AG04450 (cell line): Measurements from ENCODE around the gene ETV1. TPM values are rescaled to one million over a fixed set of nuclear protein-coding genes. Genes with fewer than 3 reads are reported as not detected.

Experiments used
- CTCF ChIA-PET: fragments of 300-600, 350-600 bp; formaldehyde crosslinking; extraction: SDS; loops from one replicate; lab custom pipeline; 2022; ENCODE audit warnings: antibody characterized with exemption, inconsistent platforms; lab: Charles Lee
- POLR2A ChIA-PET: fragments of 350-600 bp; formaldehyde crosslinking; extraction: SDS; loops from one replicate; lab custom pipeline; 2021; ENCODE audit warnings: antibody characterized with exemption, inconsistent platforms; lab: Yijun Ruan, JAX
- DNase-seq: peaks from one replicate; pipeline ENCODE4 v3.0.0-alpha.2; 2011; ENCODE audit warnings: low read depth, low spot score
- H3K27ac ChIP-seq: one replicate; pipeline ENCODE4 v1.5.1; 2012; ENCODE audit warnings: low read depth, low read length, control low read depth
- H3K27me3 ChIP-seq: one replicate; pipeline ENCODE4 v1.6.0; 2012; ENCODE audit warnings: low read length; ENCODE audit not compliant: control insufficient read depth, insufficient read depth
- H3K4me3 ChIP-seq: 2 replicates; pipeline ENCODE4 v1.5.1; 2011; ENCODE audit warnings: mild to moderate bottlenecking, low read depth, low read length, control low read depth
- H3K9me3 ChIP-seq: 2 replicates; pipeline ENCODE4 v1.5.1; 2012; ENCODE audit warnings: low read length; ENCODE audit not compliant: control insufficient read depth, insufficient read depth
- polyA plus RNA-seq: library from polyadenylated mRNA; depleted of rRNA; stranded (reverse); fragments of >200 nt; gene quantifications from 2 replicates; pipeline ENCODE4 v1.2.3, GENCODE V29; 2011
- small RNA-seq: library from RNA; depleted of rRNA; stranded (forward); fragments of <200 nt; gene quantifications from one replicate; pipeline ENCODE3, GENCODE V24; 2012; ENCODE audit warnings: low read depth; ENCODE audit not compliant: insufficient read length
- TF ChIP-seq, protein P1 (sequence below): IDR thresholded peaks from 2 replicates; pipeline ENCODE4 v1.5.1; 2011; ENCODE audit warnings: low read depth, low read length, control low read depth, inconsistent platforms

Gene ETV1
- polyA plus RNA-seq, 1 experiment = 14.9 TPM

DNA sequence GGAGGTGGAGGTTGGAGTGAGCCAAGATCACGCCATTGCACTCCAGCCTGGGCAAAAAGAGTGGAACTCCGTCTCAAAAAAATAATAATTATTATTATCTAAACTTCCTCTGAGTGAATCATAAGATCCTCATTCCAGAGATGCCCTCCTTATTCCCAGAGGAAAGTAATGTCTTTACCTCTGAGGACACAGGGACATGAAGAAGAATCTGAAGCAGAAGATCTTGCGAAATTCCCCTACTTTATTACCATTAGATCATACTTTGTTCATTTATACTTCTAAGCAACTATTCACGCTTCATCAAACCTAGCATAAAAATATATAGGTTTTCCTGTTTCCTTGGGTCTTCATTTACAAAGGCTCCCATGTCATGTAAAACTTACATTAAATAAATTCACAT, 143.1 kb downstream of the ETV1 start:
- Histone ChIP-seq H3K27me3 (no peaks in the 10 kb centered on the region), H3K9me3 (no peaks in the 10 kb centered on the region), H3K4me3 (no peak overlapping the region), H3K27ac (no peak overlapping the region)
- ChIA-PET POLR2A (no interaction called here), CTCF (no interaction called here)
- no peak for DNase-seq
- TF ChIP-seq, protein P1, sequence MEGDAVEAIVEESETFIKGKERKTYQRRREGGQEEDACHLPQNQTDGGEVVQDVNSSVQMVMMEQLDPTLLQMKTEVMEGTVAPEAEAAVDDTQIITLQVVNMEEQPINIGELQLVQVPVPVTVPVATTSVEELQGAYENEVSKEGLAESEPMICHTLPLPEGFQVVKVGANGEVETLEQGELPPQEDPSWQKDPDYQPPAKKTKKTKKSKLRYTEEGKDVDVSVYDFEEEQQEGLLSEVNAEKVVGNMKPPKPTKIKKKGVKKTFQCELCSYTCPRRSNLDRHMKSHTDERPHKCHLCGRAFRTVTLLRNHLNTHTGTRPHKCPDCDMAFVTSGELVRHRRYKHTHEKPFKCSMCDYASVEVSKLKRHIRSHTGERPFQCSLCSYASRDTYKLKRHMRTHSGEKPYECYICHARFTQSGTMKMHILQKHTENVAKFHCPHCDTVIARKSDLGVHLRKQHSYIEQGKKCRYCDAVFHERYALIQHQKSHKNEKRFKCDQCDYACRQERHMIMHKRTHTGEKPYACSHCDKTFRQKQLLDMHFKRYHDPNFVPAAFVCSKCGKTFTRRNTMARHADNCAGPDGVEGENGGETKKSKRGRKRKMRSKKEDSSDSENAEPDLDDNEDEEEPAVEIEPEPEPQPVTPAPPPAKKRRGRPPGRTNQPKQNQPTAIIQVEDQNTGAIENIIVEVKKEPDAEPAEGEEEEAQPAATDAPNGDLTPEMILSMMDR = no peak

- Histone ChIP-seq H3K27me3 (no peaks in the 10 kb centered on the region), H3K27ac (no peak overlapping the region), H3K9me3 (no peaks in the 10 kb centered on the region), H3K4me3 (no peak overlapping the region)
- DNase-seq = no peak
- POLR2A ChIA-PET = no interaction called here
- TF ChIP-seq, protein P1 = no peak
- CTCF ChIA-PET = no interaction called here
Measured at GRCh38 chr7:13845601-13846000, 143.9 kb downstream of the ETV1 start.

GRCh38 chr7:13844954-13845353, 144.5 kb downstream of the ETV1 start:
- no peaks in the 10 kb centered on the region for H3K9me3 ChIP-seq
- no peak for DNase-seq
- ChIA-PET POLR2A (no interaction called here), CTCF (no interaction called here)
- H3K27ac ChIP-seq = no peak overlapping the region
- H3K27me3 ChIP-seq = no peaks in the 10 kb centered on the region
- H3K4me3 ChIP-seq = no peak overlapping the region
- TF ChIP-seq, protein P1 = no peak

DNA sequence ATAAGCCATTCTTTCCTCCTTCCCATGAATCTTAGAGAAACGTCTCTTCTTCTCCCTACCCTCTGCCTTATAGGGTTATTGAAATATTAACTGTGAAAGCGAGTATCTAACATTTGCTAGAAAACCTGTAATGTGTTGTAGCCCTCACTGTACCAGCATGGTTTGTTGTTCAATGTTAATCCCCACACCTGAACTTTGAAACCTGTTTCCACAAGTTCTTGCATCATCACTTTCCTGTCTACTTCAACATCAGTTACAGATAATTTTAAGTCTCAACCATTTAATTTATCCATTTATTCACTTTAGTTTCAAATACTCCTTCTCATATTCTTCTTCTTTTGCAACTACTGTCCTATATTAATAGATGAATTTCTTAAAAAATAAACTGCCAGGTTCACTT, 148.2 kb downstream of the ETV1 start:
- Histone ChIP-seq H3K9me3 (no peaks in the 10 kb centered on the region), H3K27me3 (no peaks in the 10 kb centered on the region), H3K4me3 (no peak overlapping the region), H3K27ac (no peak overlapping the region)
- ChIA-PET POLR2A (no interaction called here), CTCF (interaction anchor here (0.5 to 0.6 kb wide), 2 partner anchors 68 to 401 kb away, joined by 3 read pairs; no protein-coding TSS in a partner anchor)
- no peak for DNase-seq
- TF ChIP-seq, protein P1 = no peak

Small RNA genes within 50 kb of the gene (small RNA-seq; reads per million reads assigned to genes)
- not detected for gene RF00019
